Measurements from ENCODE around the gene TMEM178A.

The TMEM178A gene

DNA sequence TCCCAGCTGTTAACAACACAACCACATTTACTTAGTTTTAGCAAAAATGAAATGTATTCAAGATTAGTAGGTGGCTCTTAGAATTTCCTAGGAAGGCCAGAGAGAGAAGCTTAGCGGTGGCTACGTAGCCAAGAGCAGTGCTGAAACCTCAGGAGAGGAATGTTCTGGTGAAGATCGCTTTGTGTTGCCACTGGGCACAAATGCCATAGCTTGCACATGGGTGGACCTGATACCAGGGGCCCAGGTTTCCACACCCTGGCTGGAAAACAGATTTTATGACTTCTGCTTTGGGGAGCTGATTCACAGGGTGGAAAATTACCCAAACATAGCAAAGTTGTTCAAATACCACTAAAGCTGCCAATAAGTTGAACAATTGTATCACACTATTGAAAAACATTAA, 69.9 kb downstream of the TMEM178A start:
- no peak for TF ChIP-seq MAX (IDR thresholded peaks at IDR 0.05)
- TF ChIP-seq TCF12 (IDR thresholded peaks at IDR 0.05; ENCODE audit: low read depth), result no peak
- TF ChIP-seq TEAD4 (IDR thresholded peaks at IDR 0.05), result no peak
- no peak for TF ChIP-seq NFIC (IDR thresholded peaks at IDR 0.05)
- TF ChIP-seq REST (IDR thresholded peaks at IDR 0.05; ENCODE audit: low read depth), result no peak
- no peak for TF ChIP-seq EP300 (IDR thresholded peaks at IDR 0.05; ENCODE audit: borderline replicate concordance)
- TF ChIP-seq ZBTB7A (IDR thresholded peaks at IDR 0.05; ENCODE audit: low read depth), result no peak
- no peak for TF ChIP-seq RAD21 (IDR thresholded peaks at IDR 0.05; ENCODE audit: low read depth)
- no peak for TF ChIP-seq EGR1 (IDR thresholded peaks at IDR 0.05)
- TF ChIP-seq CEBPB (IDR thresholded peaks at IDR 0.05), result no peak
- TF ChIP-seq FOXM1 (IDR thresholded peaks at IDR 0.05; ENCODE audit: borderline replicate concordance, low read depth), result no peak
- TF ChIP-seq YY1 (IDR thresholded peaks at IDR 0.05; ENCODE audit: low read depth), result no peak
- no peak for TF ChIP-seq CREB1 (IDR thresholded peaks at IDR 0.05; ENCODE audit: low read depth)
- TF ChIP-seq TAF1 (IDR thresholded peaks at IDR 0.05; ENCODE audit: low read depth), result no peak
- TF ChIP-seq, protein P1, sequence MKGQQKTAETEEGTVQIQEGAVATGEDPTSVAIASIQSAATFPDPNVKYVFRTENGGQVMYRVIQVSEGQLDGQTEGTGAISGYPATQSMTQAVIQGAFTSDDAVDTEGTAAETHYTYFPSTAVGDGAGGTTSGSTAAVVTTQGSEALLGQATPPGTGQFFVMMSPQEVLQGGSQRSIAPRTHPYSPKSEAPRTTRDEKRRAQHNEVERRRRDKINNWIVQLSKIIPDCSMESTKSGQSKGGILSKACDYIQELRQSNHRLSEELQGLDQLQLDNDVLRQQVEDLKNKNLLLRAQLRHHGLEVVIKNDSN (IDR thresholded peaks at IDR 0.05), result no peak

DNA sequence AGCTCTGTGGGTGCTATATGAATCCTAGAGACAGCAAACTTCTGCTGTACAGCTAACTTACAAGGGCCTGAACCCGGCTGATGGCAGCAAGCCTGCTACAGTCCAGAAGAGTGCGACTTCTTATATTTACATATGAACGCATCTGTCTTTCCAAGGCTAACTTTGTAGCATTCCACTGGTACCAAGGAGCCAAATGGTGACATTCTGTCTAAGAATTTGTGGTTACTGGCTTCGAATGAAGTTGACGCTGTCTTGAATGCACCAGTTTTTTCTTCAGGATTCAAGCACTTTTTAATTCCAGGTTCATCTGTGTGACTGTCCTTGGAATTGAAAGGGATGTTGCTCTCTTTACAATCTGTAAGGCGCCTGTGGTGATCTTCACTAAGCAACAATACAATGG, 70.9 kb downstream of the TMEM178A start:
- no peak for TF ChIP-seq RAD21 (IDR thresholded peaks at IDR 0.05; ENCODE audit: low read depth)
- no peak for TF ChIP-seq ZBTB7A (IDR thresholded peaks at IDR 0.05; ENCODE audit: low read depth)
- no peak for TF ChIP-seq TCF12 (IDR thresholded peaks at IDR 0.05; ENCODE audit: low read depth)
- TF ChIP-seq TAF1 (IDR thresholded peaks at IDR 0.05; ENCODE audit: low read depth), result no peak
- no peak for TF ChIP-seq CREB1 (IDR thresholded peaks at IDR 0.05; ENCODE audit: low read depth)
- no peak for TF ChIP-seq NFIC (IDR thresholded peaks at IDR 0.05)
- TF ChIP-seq TEAD4 (IDR thresholded peaks at IDR 0.05), result no peak
- no peak for TF ChIP-seq FOXM1 (IDR thresholded peaks at IDR 0.05; ENCODE audit: borderline replicate concordance, low read depth)
- TF ChIP-seq, protein P1 (IDR thresholded peaks at IDR 0.05), result no peak
- TF ChIP-seq YY1 (IDR thresholded peaks at IDR 0.05; ENCODE audit: low read depth), result no peak
- TF ChIP-seq EGR1 (IDR thresholded peaks at IDR 0.05), result no peak
- no peak for TF ChIP-seq CEBPB (IDR thresholded peaks at IDR 0.05)
- no peak for TF ChIP-seq MAX (IDR thresholded peaks at IDR 0.05)
- TF ChIP-seq REST (IDR thresholded peaks at IDR 0.05; ENCODE audit: low read depth), result no peak
- no peak for TF ChIP-seq EP300 (IDR thresholded peaks at IDR 0.05; ENCODE audit: borderline replicate concordance)

DNA sequence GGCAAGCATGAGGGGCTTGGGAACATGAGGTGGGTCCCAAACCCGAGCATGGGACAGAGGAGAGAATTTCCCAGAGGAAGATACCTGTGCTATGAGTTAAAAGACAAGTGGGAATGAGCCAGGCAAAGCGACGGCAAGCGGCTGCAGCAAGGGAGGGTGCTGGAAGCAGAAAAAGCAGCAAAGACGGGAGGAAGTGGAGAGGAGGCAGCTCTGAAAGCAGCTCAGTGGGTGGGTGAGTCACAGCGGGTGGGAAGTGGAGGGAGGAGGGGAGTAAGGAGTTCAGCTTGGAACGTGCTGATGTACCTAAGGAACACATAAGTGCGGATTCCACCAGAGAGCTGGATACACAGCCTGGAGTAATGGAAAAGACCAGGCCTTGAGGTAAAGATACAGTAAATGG, 71.9 kb downstream of the TMEM178A start:
- TF ChIP-seq, protein P1 (IDR thresholded peaks at IDR 0.05), result no peak
- no peak for TF ChIP-seq MAX (IDR thresholded peaks at IDR 0.05)
- TF ChIP-seq FOXM1 (IDR thresholded peaks at IDR 0.05; ENCODE audit: borderline replicate concordance, low read depth), result no peak
- TF ChIP-seq RAD21 (IDR thresholded peaks at IDR 0.05; ENCODE audit: low read depth), result no peak
- no peak for TF ChIP-seq TEAD4 (IDR thresholded peaks at IDR 0.05)
- no peak for TF ChIP-seq TAF1 (IDR thresholded peaks at IDR 0.05; ENCODE audit: low read depth)
- TF ChIP-seq ZBTB7A (IDR thresholded peaks at IDR 0.05; ENCODE audit: low read depth), result no peak
- no peak for TF ChIP-seq YY1 (IDR thresholded peaks at IDR 0.05; ENCODE audit: low read depth)
- no peak for TF ChIP-seq EGR1 (IDR thresholded peaks at IDR 0.05)
- no peak for TF ChIP-seq REST (IDR thresholded peaks at IDR 0.05; ENCODE audit: low read depth)
- no peak for TF ChIP-seq TCF12 (IDR thresholded peaks at IDR 0.05; ENCODE audit: low read depth)
- no peak for TF ChIP-seq CEBPB (IDR thresholded peaks at IDR 0.05)
- no peak for TF ChIP-seq EP300 (IDR thresholded peaks at IDR 0.05; ENCODE audit: borderline replicate concordance)
- TF ChIP-seq NFIC (IDR thresholded peaks at IDR 0.05), result no peak
- TF ChIP-seq CREB1 (IDR thresholded peaks at IDR 0.05; ENCODE audit: low read depth), result no peak

Data from Ishikawa (cell line).